H1 (cell line): ENCODE measurements around the gene PPP2R3B. TPM values are rescaled to one million over a fixed set of nuclear protein-coding genes. Genes with fewer than 3 reads are reported as not detected.

ENCODE experiments used
- CTCF ChIA-PET: fragments of 300-600 bp; sonication (Branson Sonifier 250); formaldehyde crosslinking; loops from one replicate; lab custom pipeline; 2021; ENCODE audit not compliant: partially characterized antibody; lab: Charles Lee
- POLR2A ChIA-PET: fragments of 300-600 bp; sonication (Branson Sonifier 250); formaldehyde crosslinking; loops from one replicate; lab custom pipeline; 2021; ENCODE audit warnings: inconsistent platforms; ENCODE audit not compliant: partially characterized antibody; lab: Charles Lee
- DNase-seq, 2 experiments: peaks; one replicate each; pipeline versions ENCODE4 v3.0.0 to v3.0.0-alpha.2; 2010 to 2022; ENCODE audit warnings: low spot score in 2 of 2, low read depth in 1 of 2, mixed read lengths in 1 of 2
- FAIRE-seq: peaks from 2 replicates; lab custom pipeline; 2011; peaks lifted over from hg19 to GRCh38; lab: Jason Lieb, UNC
- H2AFZ ChIP-seq: 2 replicates; pipeline ENCODE4 v1.8.1; 2012; ENCODE audit warnings: low read length, inconsistent platforms
- H2AK5ac ChIP-seq: 2 replicates; pipeline ENCODE4 v1.6.1; 2013; ENCODE audit warnings: low read depth, low read length
- H2BK120ac ChIP-seq: replicated peaks from 2 replicates; pipeline ENCODE3; 2013; ENCODE audit warnings: low read depth, low read length, inconsistent platforms
- H2BK12ac ChIP-seq: 2 replicates; pipeline ENCODE4 v1.6.1; 2013; ENCODE audit warnings: low read depth, low read length
- H2BK15ac ChIP-seq: 2 replicates; pipeline ENCODE4 v1.6.1; 2013; ENCODE audit warnings: low read length
- H2BK20ac ChIP-seq: 2 replicates; pipeline ENCODE4 v1.6.1; 2013; ENCODE audit warnings: low read length
- H2BK5ac ChIP-seq: 2 replicates; pipeline ENCODE4 v1.6.1; 2013; ENCODE audit warnings: low read depth, low read length
- H3K14ac ChIP-seq: 2 replicates; pipeline ENCODE4 v1.6.1; 2013; ENCODE audit warnings: inconsistent platforms; ENCODE audit not compliant: insufficient read length
- H3K18ac ChIP-seq: 2 replicates; pipeline ENCODE4 v1.6.1; 2013; ENCODE audit warnings: low read length; ENCODE audit errors: extremely low read depth
- H3K23ac ChIP-seq: 2 replicates; pipeline ENCODE4 v1.6.1; 2013; ENCODE audit warnings: inconsistent platforms; ENCODE audit not compliant: insufficient read length
- H3K23me2 ChIP-seq: 2 replicates; pipeline ENCODE4 v1.6.1; 2013; ENCODE audit warnings: low read depth, low read length
- H3K27ac ChIP-seq: 2 replicates; pipeline ENCODE4 v1.6.1; 2011; ENCODE audit warnings: low read depth, low read length, inconsistent platforms
- H3K27me3 ChIP-seq, 4 experiments: replicated peaks in 1 of 4; 1 replicate in 1 of 4; 2 replicates in 3 of 4; pipeline versions ENCODE4 v1.6.1 to v1.8.1; 2011 to 2013; ENCODE audit warnings: low read length in 3 of 4, mild to moderate bottlenecking in 3 of 4, inconsistent platforms in 2 of 4, mixed read lengths in 2 of 4, moderate library complexity in 1 of 4; ENCODE audit not compliant: control insufficient read depth in 3 of 4, insufficient read depth in 3 of 4; ENCODE audit errors: extremely low read depth in 1 of 4
- H3K36me3 ChIP-seq, 4 experiments: 2 replicates each; pipeline versions ENCODE4 v1.6.1 to v1.8.1; 2011 to 2013; ENCODE audit warnings: mild to moderate bottlenecking in 4 of 4, low read length in 3 of 4, moderate library complexity in 2 of 4, control low read depth in 1 of 4, inconsistent platforms in 1 of 4; ENCODE audit not compliant: insufficient read depth in 4 of 4, control insufficient read depth in 2 of 4
- H3K4ac ChIP-seq: replicated peaks from 2 replicates; pipeline ENCODE3; 2013; ENCODE audit warnings: low read length, low read depth, mixed read lengths, inconsistent platforms; ENCODE audit not compliant: insufficient read length
- H3K4me1 ChIP-seq, 4 experiments: replicated peaks in 1 of 4; 1 replicate in 1 of 4; 2 replicates in 3 of 4; pipeline versions ENCODE4 v1.6.1 to v1.8.1; 2011 to 2013; ENCODE audit warnings: low read length in 3 of 4, inconsistent platforms in 2 of 4, mixed read lengths in 1 of 4; ENCODE audit not compliant: insufficient read depth in 4 of 4, control insufficient read depth in 3 of 4
- H3K4me2 ChIP-seq, 2 experiments: 2 replicates each; pipeline versions ENCODE4 v1.6.1 to v1.8.1; 2011 to 2013; ENCODE audit warnings: low read depth in 2 of 2, low read length in 2 of 2, control low read depth in 1 of 2, inconsistent platforms in 1 of 2, mild to moderate bottlenecking in 1 of 2; ENCODE audit not compliant: insufficient read depth in 1 of 2
- H3K4me3 ChIP-seq, 4 experiments: fragments of 200-600, 300-600 bp in 1 of 4; sonication (generic), shearing (Covaris generic), sonication (Bioruptor Twin) in 1 of 4; 2 replicates each; pipeline versions ENCODE4 v1.5.1 to v1.8.1; 2011 to 2016; ENCODE audit warnings: low read length in 4 of 4, low read depth in 3 of 4, control low read depth in 2 of 4, inconsistent platforms in 2 of 4, mild to moderate bottlenecking in 2 of 4, mixed read lengths in 1 of 4, moderate library complexity in 1 of 4; ENCODE audit not compliant: insufficient read depth in 2 of 4; ENCODE audit errors: extremely low read depth in 1 of 4
- H3K56ac ChIP-seq: replicated peaks from 2 replicates; pipeline ENCODE3; 2013; ENCODE audit warnings: low read depth, mild to moderate bottlenecking, mixed read lengths, low read length, inconsistent platforms; ENCODE audit not compliant: insufficient read length
- H3K79me1 ChIP-seq: 2 replicates; pipeline ENCODE4 v1.6.1; 2013; ENCODE audit warnings: low read depth, low read length, control low read depth
- H3K79me2 ChIP-seq, 2 experiments: 2 replicates each; pipeline versions ENCODE4 v1.6.1 to v1.8.1; 2012 to 2013; ENCODE audit warnings: low read length in 2 of 2, mild to moderate bottlenecking in 2 of 2, inconsistent platforms in 1 of 2; ENCODE audit not compliant: insufficient read depth in 2 of 2, control insufficient read depth in 1 of 2
- H3K9ac ChIP-seq, 4 experiments: replicated peaks in 1 of 4; 1 replicate in 1 of 4; 2 replicates in 3 of 4; pipeline versions ENCODE4 v1.6.1 to v1.8.1; 2011 to 2013; ENCODE audit warnings: low read depth in 3 of 4, low read length in 3 of 4, control low read depth in 2 of 4, mild to moderate bottlenecking in 2 of 4, moderate library complexity in 2 of 4, inconsistent platforms in 1 of 4; ENCODE audit errors: extremely low read depth in 1 of 4
- H3K9me3 ChIP-seq, 2 experiments: 2 replicates each; pipeline versions ENCODE4 v1.6.1 to v1.8.1; 2012 to 2013; ENCODE audit warnings: mild to moderate bottlenecking in 2 of 2, moderate library complexity in 2 of 2, control low read depth in 1 of 2, inconsistent platforms in 1 of 2, low read depth in 1 of 2, low read length in 1 of 2, mixed read lengths in 1 of 2; ENCODE audit not compliant: insufficient read depth in 2 of 2
- H4K20me1 ChIP-seq, 2 experiments: replicated peaks in 1 of 2; 2 replicates each; pipeline versions ENCODE3 to v1.8.1; 2011 to 2013; ENCODE audit warnings: inconsistent platforms in 2 of 2, low read length in 2 of 2, mild to moderate bottlenecking in 1 of 2; ENCODE audit not compliant: insufficient read depth in 2 of 2, control insufficient read depth in 1 of 2
- H4K5ac ChIP-seq: 2 replicates; pipeline ENCODE4 v1.6.1; 2013; ENCODE audit warnings: low read length, low read depth, mixed read lengths, inconsistent platforms; ENCODE audit not compliant: insufficient read length
- H4K8ac ChIP-seq: 2 replicates; pipeline ENCODE4 v1.8.0; 2013; ENCODE audit warnings: mild to moderate bottlenecking, moderate library complexity, low read length, inconsistent platforms; ENCODE audit not compliant: insufficient read depth; ENCODE audit errors: extremely low read depth
- H4K91ac ChIP-seq: replicated peaks from 2 replicates; pipeline ENCODE3; 2013; ENCODE audit warnings: low read length, mixed read lengths, inconsistent platforms; ENCODE audit not compliant: insufficient read length
- ASH2L ChIP-seq: fragments of 200-600, 300-600 bp; sonication (generic); IDR thresholded peaks from one replicate; pipeline ENCODE4 v1.7.1; 2017; ENCODE audit warnings: low read length
- BACH1 ChIP-seq: IDR thresholded peaks from 2 replicates; pipeline ENCODE4 v1.6.1; 2012; ENCODE audit warnings: low read length, improper control_type of control experiment
- CHD1 ChIP-seq: IDR thresholded peaks from 2 replicates; pipeline ENCODE4 v1.6.1; 2012; ENCODE audit warnings: low read depth, low read length, improper control_type of control experiment
- CTBP2 ChIP-seq: IDR thresholded peaks from 2 replicates; pipeline ENCODE4 v1.7.0; 2011; ENCODE audit warnings: borderline replicate concordance, mild to moderate bottlenecking, moderate library complexity, mixed read lengths, low read length; ENCODE audit not compliant: insufficient read depth, insufficient read length
- EGR1 ChIP-seq: IDR thresholded peaks from 2 replicates; pipeline ENCODE4 v1.6.1; 2011; ENCODE audit warnings: low read depth, low read length, borderline replicate concordance
- FOSL1 ChIP-seq: IDR thresholded peaks from 2 replicates; pipeline ENCODE4 v1.6.1; 2011; ENCODE audit warnings: mild to moderate bottlenecking, low read depth, low read length, moderate library complexity; ENCODE audit not compliant: insufficient read depth
- MAX ChIP-seq: IDR thresholded peaks from 2 replicates; pipeline ENCODE4 v1.6.1; 2012; ENCODE audit warnings: inconsistent platforms
- SAP30 ChIP-seq: fragments of 300-600 bp; sonication (generic); IDR thresholded peaks from 2 replicates; pipeline ENCODE4 v1.7.1; 2012; ENCODE audit warnings: low read length, moderate library complexity, mild to moderate bottlenecking, inconsistent platforms; ENCODE audit not compliant: insufficient read depth, insufficient replicate concordance
- SUZ12 ChIP-seq: fragments of 200-600 bp; sonication (generic); IDR thresholded peaks from 2 replicates; pipeline ENCODE4 v1.6.1; 2012; ENCODE audit warnings: mild to moderate bottlenecking, inconsistent platforms, low read length, moderate library complexity, mixed read lengths
- ZNF274 ChIP-seq: IDR thresholded peaks from 2 replicates; pipeline ENCODE4 v1.7.0; 2012; ENCODE audit warnings: low read length, borderline replicate concordance; ENCODE audit errors: extremely low read depth
- WGBS, 2 experiments: shearing (Covaris generic) in 1 of 2; methylation state at CpG; one replicate each; pipeline versions ENCODE4 v1.1.6 to v1.1.7; 2013 to 2015; ENCODE audit warnings: low lambda C conversion rate in 2 of 2, mixed read lengths in 2 of 2, inconsistent platforms in 1 of 2, low coverage in 1 of 2, missing lambda C conversion rate in 1 of 2; ENCODE audit not compliant: insufficient replicate concordance in 2 of 2, insufficient coverage in 1 of 2, insufficient read length in 1 of 2; ENCODE audit errors: extremely low coverage in 1 of 2, missing lambda C conversion rate in 1 of 2; 5-methylcytosine and 5-hydroxymethylcytosine counted together
- polyA plus RNA-seq, 7 experiments: library from polyadenylated mRNA; depleted of rRNA in 3 of 7; stranded (reverse) in 5 of 7; unstranded in 2 of 7; fragments of >200 nt in 5 of 7; fragments of 200-250 nt in 2 of 7; gene quantifications; 1 replicate in 5 of 7; 2 replicates in 1 of 7; 4 replicates in 1 of 7; pipeline versions ENCODE4 v1.2.1 to v1.2.3, GENCODE V29; 2011 to 2013; ENCODE audit warnings: missing spikeins in 2 of 7, mixed read lengths in 2 of 7
- total RNA-seq: library from RNA; stranded (reverse); fragmentation: NEBNext Ultra II Directional; extraction: Animal tissue kit (Norgen Biotek cat#: 25700); gene quantifications from 2 replicates; pipeline ENCODE4 v1.2.1, GENCODE V29; 2021

The PPP2R3B gene
- total and polyA plus RNA-seq, 2 of the 8 experiments (the other 6 are each of a cell fraction or from before 2014, with no cell fraction given), result 47.6 to 86.7 TPM

- Histone ChIP-seq H2AK5ac (no peak overlapping the region), H2BK15ac (no peak overlapping the region), H3K23me2 (no peaks in the 10 kb centered on the region), H3K9me3 (no peaks in the 10 kb centered on the region), H2BK20ac (no peak overlapping the region), H3K56ac (no peak overlapping the region), H3K4me1 (peaks cover 0 to 4% (median 0%) of the 10 kb centered on the region in 4 experiments; a peak in 3 of 7 replicates), H4K91ac (no peak overlapping the region), H4K20me1 (no peaks in the 10 kb centered on the region), H3K4ac (no peak overlapping the region), H2BK5ac (no peak overlapping the region), H3K9ac (no peak overlapping the region), H2BK120ac (no peak overlapping the region), H3K27me3 (peaks cover 0 to under 1% (median under 1%) of the 10 kb centered on the region in 4 experiments; a peak in 2 of 7 replicates), H2BK12ac (0 out of 2 replicates have a peak overlapping the region, but pooled peaks have one; percentile 27), H4K5ac (no peak overlapping the region), H3K18ac (no peak overlapping the region; the same call in 1 of the 2 replicates), H3K23ac (no peak overlapping the region), H2AFZ (no peak overlapping the region), H3K4me2 (no peak overlapping the region), H3K4me3 (no peak overlapping the region), H4K8ac (no peak overlapping the region), H3K79me2 (no peaks in the 10 kb centered on the region), H3K79me1 (no peaks in the 10 kb centered on the region), H3K36me3 (no peaks in the 10 kb centered on the region), H3K14ac (no peak overlapping the region), H3K27ac (no peak overlapping the region)
- CTCF ChIA-PET, result no interaction called here
- POLR2A ChIA-PET, result no interaction called here
- WGBS, 2 experiments, result 87% methylated on average over 26 of the region's 40 CpGs; no CpG with 5 or more reads in 1 of the 2 experiments
- FAIRE-seq (no peak), DNase-seq (no peak)
- no peak for TF ChIP-seq EGR1
- TF ChIP-seq SAP30, result no peak
- no peak for TF ChIP-seq MAX
- TF ChIP-seq CTBP2, result no peak
- TF ChIP-seq ASH2L, result no peak
- TF ChIP-seq CHD1, result no peak
- TF ChIP-seq BACH1, result no peak
- TF ChIP-seq ZNF274, result no peak
- TF ChIP-seq FOSL1, result no peak
- TF ChIP-seq SUZ12, result no peak
Measured at GRCh38 chrX:421646-422391, 35.1 kb upstream of the PPP2R3B start.
